DOHH2 (cell line): ENCODE results near the gene ADAM8.

Source experiments
- CTCF ChIP-seq: fragments of 200-600 bp; sonication (generic); IDR thresholded peaks from one replicate; pipeline ENCODE4 v1.5.1; 2014; ENCODE audit warnings: antibody characterized with exemption, mild to moderate bottlenecking, low read depth, low read length; ENCODE audit not compliant: poor library complexity, severe bottlenecking
- EZH2phosphoT487 ChIP-seq: fragments of 200-600 bp; sonication (generic); IDR thresholded peaks from 2 replicates; pipeline ENCODE4 v1.6.1; 2017; ENCODE audit warnings: borderline replicate concordance, mild to moderate bottlenecking, antibody characterized with exemption, low read length, moderate library complexity, mixed read lengths

GRCh38 chr10:133247681-133248333, 28.9 kb downstream of the ADAM8 start:
- TF ChIP-seq CTCF: no peak
- no peak for TF ChIP-seq EZH2phosphoT487
